SK-N-SH (cell line): Measurements from ENCODE around the gene OR6C68. TPM values are rescaled to one million over a fixed set of nuclear protein-coding genes. Genes with fewer than 3 reads are reported as not detected.
"Not testable (repeated sequence)": the region's sequence is repeated elsewhere in the genome, so short reads cannot be mapped to it uniquely, and the experiment has no call there.

ENCODE experiments used
- CTCF ChIA-PET: fragments of 300-600, 350-600 bp; formaldehyde crosslinking; extraction: SDS; loops from one replicate; lab custom pipeline; 2021; lab: Yijun Ruan, JAX
- POLR2A ChIA-PET: fragments of 350-600 bp; sonication (Branson Sonifier 250); formaldehyde crosslinking; extraction: SDS; loops from one replicate; lab custom pipeline; 2020; ENCODE audit warnings: antibody characterized with exemption, inconsistent platforms; lab: Yijun Ruan, JAX
- DNase-seq: peaks from one replicate; pipeline ENCODE4 v3.0.0; 2012
- H2AFZ ChIP-seq: fragments of 200-600 bp; sonication (generic); 2 replicates; pipeline ENCODE4 v1.8.1; 2016; ENCODE audit warnings: antibody characterized with exemption, mild to moderate bottlenecking, low read depth
- H3F3A ChIP-seq: fragments of 200-600 bp; sonication (generic); replicated peaks from 2 replicates; pipeline ENCODE3; 2016; ENCODE audit warnings: antibody characterized with exemption, mild to moderate bottlenecking; ENCODE audit not compliant: insufficient read depth
- H3K27ac ChIP-seq, 2 experiments: fragments of 200-500 bp in 1 of 2; fragments of 200-600 bp in 1 of 2; sonication (Bioruptor generic) in 1 of 2; sonication (generic), shearing (Covaris generic) in 1 of 2; 2 replicates each; pipeline versions ENCODE4 v1.5.1 to v1.6.1; 2014 to 2016; ENCODE audit warnings: low read depth in 2 of 2, inconsistent platforms in 1 of 2, low read length in 1 of 2, mild to moderate bottlenecking in 1 of 2, mixed read lengths in 1 of 2
- H3K27me3 ChIP-seq: fragments of 200-600 bp; sonication (generic), shearing (Covaris generic); 2 replicates; pipeline ENCODE4 v1.6.1; 2016; ENCODE audit warnings: mixed run types; ENCODE audit not compliant: insufficient read depth
- H3K36me3 ChIP-seq, 2 experiments: fragments of 200-500 bp in 1 of 2; fragments of 200-600 bp in 1 of 2; sonication (Bioruptor generic) in 1 of 2; sonication (generic) in 1 of 2; replicated peaks in 1 of 2; 2 replicates each; pipeline versions ENCODE3 to v1.5.1; 2014 to 2016; ENCODE audit warnings: low read length in 1 of 2, mild to moderate bottlenecking in 1 of 2; ENCODE audit not compliant: insufficient read depth in 2 of 2, control insufficient read depth in 1 of 2
- H3K4me1 ChIP-seq, 2 experiments: fragments of 200-500 bp in 1 of 2; fragments of 200-600 bp in 1 of 2; sonication (Bioruptor generic) in 1 of 2; sonication (generic), shearing (Covaris generic) in 1 of 2; 2 replicates each; pipeline versions ENCODE4 v1.5.1 to v1.6.1; 2014 to 2016; ENCODE audit warnings: low read depth in 1 of 2, low read length in 1 of 2, mixed run types in 1 of 2; ENCODE audit not compliant: insufficient read depth in 2 of 2, control insufficient read depth in 1 of 2
- H3K4me2 ChIP-seq: fragments of 200-600 bp; sonication (generic), shearing (Covaris generic); 2 replicates; pipeline ENCODE4 v1.6.1; 2017; ENCODE audit warnings: mixed run types
- H3K4me3 ChIP-seq, 2 experiments: fragments of 200-500 bp in 1 of 2; fragments of 200-600 bp in 1 of 2; sonication (Bioruptor generic) in 1 of 2; sonication (generic), shearing (Covaris generic) in 1 of 2; 2 replicates each; pipeline versions ENCODE4 v1.5.1 to v1.8.1; 2014 to 2016; ENCODE audit warnings: low read depth in 2 of 2, inconsistent platforms in 1 of 2, low read length in 1 of 2, mild to moderate bottlenecking in 1 of 2, mixed read lengths in 1 of 2, moderate library complexity in 1 of 2
- H3K79me2 ChIP-seq: fragments of 200-600 bp; sonication (generic); 2 replicates; pipeline ENCODE4 v1.8.1; 2017; ENCODE audit warnings: mild to moderate bottlenecking; ENCODE audit not compliant: insufficient read depth
- H3K9ac ChIP-seq: fragments of 200-600 bp; sonication (generic); 2 replicates; pipeline ENCODE4 v1.6.1; 2017; ENCODE audit warnings: mixed run types
- H3K9me2 ChIP-seq: fragments of 200-600 bp; sonication (generic); 2 replicates; pipeline ENCODE4 v1.6.1; 2017; ENCODE audit warnings: mixed run types
- H3K9me3 ChIP-seq: fragments of 200-600 bp; sonication (generic); 2 replicates; pipeline ENCODE4 v1.6.1; 2017; ENCODE audit warnings: mixed run types, mild to moderate bottlenecking, moderate library complexity
- H4K20me1 ChIP-seq: fragments of 200-600 bp; sonication (generic); 2 replicates; pipeline ENCODE4 v1.6.1; 2017; ENCODE audit warnings: mild to moderate bottlenecking, mixed run types; ENCODE audit not compliant: insufficient read depth
- EP300 ChIP-seq, 2 experiments: IDR thresholded peaks; 2 replicates each; pipeline versions ENCODE4 v1.4.0 to v1.6.1; 2012; ENCODE audit warnings: borderline replicate concordance in 1 of 2, low read depth in 1 of 2, low read length in 1 of 2
- EZH2phosphoT487 ChIP-seq: fragments of 200-600 bp; sonication (generic); IDR thresholded peaks from 2 replicates; pipeline ENCODE4 v1.6.1; 2017; ENCODE audit warnings: low read depth, mixed run types, mild to moderate bottlenecking, antibody characterized with exemption, moderate library complexity, borderline replicate concordance
- FOSL2 ChIP-seq: IDR thresholded peaks from 2 replicates; pipeline ENCODE4 v1.4.0; 2012; ENCODE audit warnings: low read depth, mild to moderate bottlenecking, moderate library complexity, borderline replicate concordance
- FOXJ3 ChIP-seq: sonication (generic); formaldehyde crosslinking; IDR thresholded peaks from 2 replicates; pipeline ENCODE4 v1.5.1; 2020; ENCODE audit warnings: mild to moderate bottlenecking, missing genetic modification reagents
- FOXM1 ChIP-seq: IDR thresholded peaks from 2 replicates; pipeline ENCODE4 v1.4.0; 2012; ENCODE audit warnings: low read depth, mild to moderate bottlenecking
- JUND ChIP-seq: IDR thresholded peaks from 2 replicates; pipeline ENCODE4 v1.4.0; 2012
- MXI1 ChIP-seq: IDR thresholded peaks from 2 replicates; pipeline ENCODE4 v1.6.1; 2012; ENCODE audit warnings: mild to moderate bottlenecking, low read depth, low read length, improper control_type of control experiment
- NFIC ChIP-seq: IDR thresholded peaks from 2 replicates; pipeline ENCODE4 v1.4.0; 2012; ENCODE audit warnings: borderline replicate concordance
- NRF1 ChIP-seq: IDR thresholded peaks from 2 replicates; pipeline ENCODE4 v1.6.1; 2012; ENCODE audit warnings: low read depth, mild to moderate bottlenecking, low read length
- REST ChIP-seq: IDR thresholded peaks from 2 replicates; pipeline ENCODE4 v1.6.1; 2012; ENCODE audit warnings: mild to moderate bottlenecking, low read depth, low read length, moderate library complexity
- TEAD4 ChIP-seq: IDR thresholded peaks from 2 replicates; pipeline ENCODE4 v1.4.0; 2012; ENCODE audit warnings: mild to moderate bottlenecking, borderline replicate concordance; ENCODE audit not compliant: insufficient read depth
- USF1 ChIP-seq: IDR thresholded peaks from 2 replicates; pipeline ENCODE4 v1.4.0; 2012; ENCODE audit warnings: low read depth, borderline replicate concordance
- USF2 ChIP-seq: fragments of 150-350 bp; IDR thresholded peaks from 2 replicates; pipeline ENCODE4 v1.6.1; 2017; ENCODE audit warnings: antibody characterized with exemption, low read length, low read depth, borderline replicate concordance
- YY1 ChIP-seq: IDR thresholded peaks from 2 replicates; pipeline ENCODE4 v1.4.0; 2012; ENCODE audit warnings: low read depth, mild to moderate bottlenecking
- WGBS: methylation state at CpG from one replicate; pipeline ENCODE4 v1.1.6; 2017; ENCODE audit warnings: low lambda C conversion rate; 5-methylcytosine and 5-hydroxymethylcytosine counted together
- polyA plus RNA-seq, 3 experiments: library from polyadenylated mRNA; depleted of rRNA; stranded (reverse); fragments of >200 nt; gene quantifications; 2 replicates each; pipeline ENCODE4 v1.2.3, GENCODE V29; 2012

The OR6C68 gene
- polyA plus RNA-seq, 1 of the 3 experiments (the other 2 are of a cell fraction): not detected

- no peak for TF ChIP-seq TEAD4
- no peak for TF ChIP-seq NFIC
- no peak for TF ChIP-seq EZH2phosphoT487
Measured at GRCh38 chr12:55446326-55446725, 45.9 kb upstream of the OR6C68 start (continued).

GRCh38 chr12:55448825-55449224, 43.4 kb upstream of the OR6C68 start:
- no peaks in the 10 kb centered on the region for H3K9me3 ChIP-seq
- no peaks in the 10 kb centered on the region for H3K4me1 ChIP-seq
- H2AFZ ChIP-seq: no peak overlapping the region
- no peak overlapping the region for H3K4me2 ChIP-seq
- H3K79me2 ChIP-seq: no peaks in the 10 kb centered on the region
- no peaks in the 10 kb centered on the region for H4K20me1 ChIP-seq
- CTCF ChIA-PET: no interaction called here
- H3K9ac ChIP-seq: no peak overlapping the region
- H3K27me3 ChIP-seq: no peaks in the 10 kb centered on the region
- DNase-seq: no peak
- H3K4me3 ChIP-seq: no peak overlapping the region
- no peaks in the 10 kb centered on the region for H3K9me2 ChIP-seq
- no peak overlapping the region for H3K27ac ChIP-seq
- no peaks in the 10 kb centered on the region for H3F3A ChIP-seq
- TF ChIP-seq FOXJ3: no peak
- no peaks in the 10 kb centered on the region for H3K36me3 ChIP-seq
- POLR2A ChIA-PET: no interaction called here

- H3K9ac ChIP-seq, H4K20me1 ChIP-seq, H3K27ac ChIP-seq, H3K36me3 ChIP-seq, H2AFZ ChIP-seq, H3K27me3 ChIP-seq, H3K79me2 ChIP-seq, H3K4me1 ChIP-seq, H3F3A ChIP-seq, H3K4me3 ChIP-seq, H3K9me3 ChIP-seq, POLR2A ChIA-PET, DNase-seq, CTCF ChIA-PET, H3K4me2 ChIP-seq, H3K9me2 ChIP-seq: not testable (repeated sequence)
- WGBS: 9% methylated on average over 1 of the region's 1 CpG
Measured at GRCh38 chr12:55464926-55465325, 27.3 kb upstream of the OR6C68 start.

- POLR2A ChIA-PET: no interaction called here
- TF ChIP-seq EP300 (IDR thresholded peaks at IDR 0.05; ENCODE audit: borderline replicate concordance in 1 of 2, low read depth in 1 of 2, low read length in 1 of 2) (no peak), FOXM1 (no peak), NFIC (no peak), FOXJ3 (no peak), JUND (no peak), FOSL2 (no peak), USF2 (no peak), REST (no peak), YY1 (no peak), NRF1 (no peak), MXI1 (no peak), USF1 (no peak)
- no peak overlapping the region for H3K4me3 ChIP-seq
- H2AFZ ChIP-seq: no peak overlapping the region
- H3K27ac ChIP-seq: no peak overlapping the region
- no peak overlapping the region for H3K4me2 ChIP-seq
- H3K9me3 ChIP-seq: no peaks in the 10 kb centered on the region
- CTCF ChIA-PET: no interaction called here
- no peak for DNase-seq
- H3K36me3 ChIP-seq: no peaks in the 10 kb centered on the region
- WGBS: 3% methylated on average over 2 of the region's 2 CpGs
- H3K9ac ChIP-seq: no peak overlapping the region
- H4K20me1 ChIP-seq: no peaks in the 10 kb centered on the region
- no peaks in the 10 kb centered on the region for H3K9me2 ChIP-seq
- H3F3A ChIP-seq: no peaks in the 10 kb centered on the region
- no peaks in the 10 kb centered on the region for H3K4me1 ChIP-seq
- no peaks in the 10 kb centered on the region; the same call in 1 of the 2 replicates for H3K27me3 ChIP-seq
- no peaks in the 10 kb centered on the region for H3K79me2 ChIP-seq
Measured at GRCh38 chr12:55467836-55468235, 24.3 kb upstream of the OR6C68 start.
